Measurements from ENCODE around the gene MICALL1. TPM values are rescaled to one million over a fixed set of nuclear protein-coding genes. Genes with fewer than 3 reads are reported as not detected.

MICALL1 gene
- total RNA-seq, 1 donor from 2014 or later, result 11.0 TPM

- Histone ChIP-seq H3K4me1 (ENCODE audit: control insufficient read depth in 3 of 3, insufficient read depth in 3 of 3, low read length in 3 of 3) (no peaks in the 10 kb centered on the region), H3K27me3 (ENCODE audit: control insufficient read depth in 3 of 3, insufficient read depth in 3 of 3, low read length in 3 of 3) (no peaks in the 10 kb centered on the region), H3K9me3 (ENCODE audit: control insufficient read depth in 3 of 3, low read length in 3 of 3) (no peaks in the 10 kb centered on the region), H3K27ac (ENCODE audit: low read depth, low read length) (no peak overlapping the region), H3K4me3 (ENCODE audit: low read length in 3 of 3) (no peak overlapping the region), H3K36me3 (ENCODE audit: control insufficient read depth in 3 of 3, insufficient read depth in 3 of 3, low read length in 3 of 3) (peaks cover 0 to 3% (median 2%) of the 10 kb centered on the region in 3 donors), H3K9ac (ENCODE audit: low read depth in 1 of 3, low read length in 3 of 3) (no peak overlapping the region)
These were observed 85.8 kb downstream of the MICALL1 start for GRCh38 chr22:37991731-37992442.

Other genes with a start within 250 kb of the MICALL1 start
- gene PDXP, start 247.6 kb upstream of the MICALL1 start, total RNA-seq, result 8.9 TPM
- 3,417 TPM for gene LGALS1, start 230.7 kb upstream of the MICALL1 start, total RNA-seq
- 7.8 TPM for gene NOL12, start 220.0 kb upstream of the MICALL1 start, total RNA-seq
- gene TRIOBP, start 209.2 kb upstream of the MICALL1 start, total RNA-seq, result 26.6 TPM
- gene GCAT, start 98.4 kb upstream of the MICALL1 start, total RNA-seq, result 9.9 TPM
- not detected for gene GALR3, start 82.9 kb upstream of the MICALL1 start, total RNA-seq
- gene ANKRD54, start 62.0 kb upstream of the MICALL1 start, total RNA-seq, result 3.7 TPM
- gene EIF3L, start 56.9 kb upstream of the MICALL1 start, total RNA-seq, result 706 TPM
- gene C22orf23, start 47.3 kb downstream of the MICALL1 start, total RNA-seq, result 0.52 TPM
- gene POLR2F, start 47.4 kb downstream of the MICALL1 start, total RNA-seq, result 23.5 TPM
- 4.2 TPM for gene SOX10, start 78.3 kb downstream of the MICALL1 start, total RNA-seq
- gene PICK1, start 151.1 kb downstream of the MICALL1 start, total RNA-seq, result 8.9 TPM
- 1.0 TPM for gene SLC16A8, start 177.9 kb downstream of the MICALL1 start, total RNA-seq
- not detected for gene BAIAP2L2, start 204.4 kb downstream of the MICALL1 start, total RNA-seq

Measured in skeletal muscle tissue (tissue), 4 donors.